Measurements from ENCODE around the gene ITGB3.

GRCh38 chr17:47208744-47209488, 44.7 kb upstream of the ITGB3 start, which contains the start of gene MYL4:
- TF ChIP-seq POLR2AphosphoS5 (IDR thresholded peaks at IDR 0.05; ENCODE audit: low read depth, low read length): no peak
- TF ChIP-seq POLR2A (IDR thresholded peaks at IDR 0.05; ENCODE audit: low read depth, low read length): no peak

Data from GM12892 (cell line).